NCI-H524 (cell line): ENCODE measurements around the gene MGP.

Experiments
- DNase-seq, 2 experiments: peaks; one replicate each; lab custom pipeline; 2025; lab: John Stamatoyannopoulos, UW

The MGP gene

DNA sequence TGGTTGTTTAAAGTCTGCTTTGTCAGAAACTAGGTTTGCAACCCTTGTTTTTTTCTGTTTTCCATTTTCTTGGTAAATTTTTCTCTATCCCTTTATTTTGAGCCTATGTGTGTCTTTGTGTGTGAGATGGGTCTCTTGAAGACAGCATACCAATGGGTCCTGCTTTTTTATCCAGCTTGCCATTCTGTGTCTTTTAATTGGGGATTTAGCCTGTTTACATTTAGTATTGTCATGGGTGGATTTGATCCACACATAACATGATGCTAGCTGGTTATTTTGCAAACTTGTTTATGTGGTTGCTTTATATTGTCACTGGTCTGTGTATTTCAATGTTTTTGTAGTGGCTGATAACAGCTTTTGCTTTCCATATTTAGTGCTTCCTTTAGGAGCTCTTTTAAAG is 25.2 kb downstream of the MGP start:
- DNase-seq = no peak

- DNase-seq = no peak
Observed at GRCh38 chr12:14858513-14858912, 27.1 kb downstream of the MGP start.

DNA sequence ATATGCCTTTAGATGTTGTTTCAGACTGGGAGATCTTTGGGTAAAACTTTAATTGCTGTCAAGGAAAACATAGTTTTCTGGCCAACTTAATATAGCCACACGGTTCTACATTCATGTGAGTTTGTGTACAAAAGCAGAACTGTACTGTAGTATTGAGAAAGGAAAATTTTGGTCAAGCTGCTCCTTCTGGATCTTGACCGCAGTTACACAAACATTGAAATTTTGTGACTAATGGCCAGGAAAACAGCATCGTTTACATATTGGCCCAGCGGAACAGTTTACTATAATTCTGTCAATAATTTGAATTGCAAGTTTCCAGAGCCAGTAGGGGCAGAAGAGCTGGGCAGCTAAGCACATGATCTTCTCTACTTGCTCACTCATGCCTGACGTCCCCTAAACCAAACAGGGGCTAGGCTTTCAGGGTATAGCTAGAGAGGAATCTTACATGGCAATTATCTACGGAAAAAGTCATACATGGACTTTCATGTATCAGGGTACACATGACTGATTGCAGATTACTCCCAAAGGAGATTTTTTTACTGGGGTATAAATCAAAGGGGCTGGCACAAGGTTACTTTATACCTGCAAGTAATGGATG is 31.0 kb downstream of the MGP start:
- DNase-seq = no peak

DNA sequence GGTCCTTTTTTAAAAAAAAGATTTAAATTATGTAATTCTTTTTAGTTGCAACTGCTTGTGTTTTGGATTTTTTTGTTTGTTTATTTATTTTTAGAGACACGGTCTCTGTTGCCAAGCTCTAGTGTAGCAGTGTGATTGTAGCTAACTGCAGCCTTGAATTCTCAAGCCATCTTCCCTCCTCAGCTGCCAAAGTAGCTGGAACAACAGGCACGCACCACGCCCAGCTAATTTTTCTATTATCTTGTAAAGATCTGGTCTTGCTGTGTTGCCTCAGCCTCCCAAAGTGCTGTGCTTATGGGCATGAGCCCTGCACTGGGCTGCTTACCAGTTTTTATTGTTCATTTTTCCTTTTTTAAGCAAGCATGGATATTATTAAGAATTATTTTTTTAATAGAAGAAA is 31.7 kb downstream of the MGP start:
- DNase-seq = no peak

DNA sequence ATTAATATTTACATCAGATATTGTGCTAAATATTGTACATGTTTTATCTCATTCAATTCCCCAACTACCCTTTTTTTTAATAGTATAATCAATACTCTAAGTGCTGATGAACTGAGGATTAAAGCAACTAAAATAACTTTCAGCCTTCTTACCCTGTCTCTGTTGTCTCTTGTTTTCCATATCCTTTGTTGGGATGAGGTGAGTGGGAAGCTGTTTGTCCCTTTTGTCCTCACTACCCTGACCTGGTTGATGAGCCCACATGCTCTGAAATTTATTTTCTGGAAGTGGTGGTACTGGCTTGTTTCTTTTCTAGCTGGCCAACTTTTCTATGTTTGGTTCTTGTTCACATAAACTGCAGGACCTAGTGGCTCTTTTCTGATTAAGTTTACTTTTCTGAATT is 32.8 kb downstream of the MGP start:
- no peak for DNase-seq

DNA sequence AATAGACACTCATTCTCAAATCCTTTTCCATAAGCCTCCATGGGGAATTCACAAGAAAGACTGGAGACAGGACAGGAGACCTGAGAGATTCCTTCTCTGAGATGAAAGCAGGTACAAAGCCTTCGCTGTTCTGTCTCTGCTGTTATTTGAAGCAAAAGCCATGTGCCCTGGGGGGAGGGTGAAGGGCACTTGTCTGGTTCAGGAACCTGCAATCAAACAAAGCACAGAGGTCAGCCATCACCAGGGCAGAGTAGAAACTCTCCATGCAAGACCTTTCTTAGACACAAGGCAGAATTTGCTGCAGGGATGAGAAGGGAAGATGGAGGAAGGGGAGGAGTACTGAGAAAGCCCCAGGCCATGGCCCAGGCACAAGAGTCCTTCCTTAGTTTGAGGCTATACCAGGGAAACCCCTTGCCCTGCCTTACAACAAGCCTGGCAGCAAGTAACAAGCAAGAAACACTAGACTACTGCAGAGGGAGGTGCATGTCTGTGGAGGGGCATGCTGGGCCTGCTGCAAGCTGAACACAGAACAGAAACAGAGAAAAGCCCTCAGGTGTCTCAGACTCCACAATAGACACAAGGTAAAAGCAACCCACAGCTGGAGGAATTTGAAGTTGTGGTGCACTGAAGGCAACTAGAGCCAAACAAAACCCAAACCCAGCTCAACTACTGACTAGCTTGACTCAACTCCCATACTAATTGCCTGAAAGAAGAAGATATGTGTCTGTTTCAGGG is 34.6 kb downstream of the MGP start:
- no peak for DNase-seq

GRCh38 chr12:14849661-14850060 is 36.0 kb downstream of the MGP start:
- no peak for DNase-seq

- no peak for DNase-seq
Observed at GRCh38 chr12:14846876-14847580, 38.6 kb downstream of the MGP start.

DNA sequence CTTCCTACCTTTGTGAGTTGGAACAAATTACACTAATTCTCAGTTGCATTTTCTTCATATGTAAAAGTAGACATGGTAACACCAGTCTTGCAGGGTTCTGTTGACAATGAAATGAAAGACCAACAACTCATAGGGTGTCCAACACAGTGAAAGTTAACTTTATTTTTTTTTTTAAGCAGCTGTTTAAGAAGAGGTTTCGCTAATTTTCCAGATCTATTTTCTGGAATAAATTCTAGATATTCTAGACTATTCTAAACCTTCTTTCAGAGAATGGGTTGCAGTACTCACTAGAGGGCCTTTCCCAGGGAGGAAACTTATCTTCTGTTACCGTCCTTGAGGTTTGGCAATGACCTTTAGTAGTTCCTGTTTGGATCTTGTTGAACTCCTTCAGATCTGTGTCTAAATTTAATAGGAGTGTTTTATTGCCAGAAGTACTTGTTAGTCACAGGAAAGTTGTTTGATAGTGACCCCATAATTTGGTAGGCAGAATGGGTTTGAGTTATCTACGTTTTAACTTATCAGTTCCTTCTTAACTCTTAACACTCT is 39.5 kb downstream of the MGP start:
- no peak for DNase-seq

DNA sequence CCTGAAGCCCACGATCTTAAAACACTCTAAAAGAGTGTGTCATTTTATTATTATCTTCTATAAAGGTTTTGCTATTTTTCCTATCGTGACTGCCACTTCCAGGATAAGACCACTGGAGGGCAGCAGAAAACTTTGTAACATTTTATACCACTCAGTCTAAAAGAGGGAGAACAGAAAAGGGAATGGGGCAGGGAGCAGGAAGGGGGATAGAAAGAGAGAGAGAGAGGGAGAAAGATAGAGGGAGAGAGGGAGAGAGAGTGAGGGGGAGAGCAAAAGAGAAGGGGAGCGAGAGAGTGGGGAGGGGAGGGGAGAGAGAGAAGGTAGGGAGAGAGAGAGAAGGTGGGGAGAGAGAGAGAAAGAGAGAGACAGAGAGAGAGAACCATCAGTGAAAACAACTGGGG is 40.3 kb downstream of the MGP start:
- peak; percentile 4 to 58 for DNase-seq

GRCh38 chr12:14844401-14844800 is 41.3 kb downstream of the MGP start:
- no peak for DNase-seq

GRCh38 chr12:14843425-14843887 is 42.2 kb downstream of the MGP start, which contains the start of gene ART4:
Gene ART4, minus strand, starts transcription at chr12:14843526. Its CDS starts 413 bp downstream, at chr12:14843113.
- no peak for DNase-seq

DNA sequence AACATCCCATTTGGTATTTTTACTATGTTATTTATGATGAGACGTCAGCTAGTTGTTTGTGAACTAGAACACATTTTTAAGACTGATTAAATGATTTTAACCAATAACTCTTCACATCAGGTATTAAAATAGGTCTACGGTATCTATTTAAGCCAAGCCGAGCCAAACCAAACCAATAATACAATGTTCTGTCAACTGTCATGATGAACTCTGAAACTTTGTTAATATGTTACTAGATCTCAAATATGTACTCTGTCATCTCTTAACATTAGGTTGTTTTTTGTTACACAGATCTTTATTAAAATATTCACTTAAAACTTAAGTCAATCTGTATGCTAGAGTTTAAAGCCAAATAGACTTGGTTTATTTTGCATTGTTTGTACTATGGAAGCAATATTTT is 43.3 kb downstream of the MGP start:
- DNase-seq = no peak

- no peak for DNase-seq
Observed at GRCh38 chr12:14841761-14842160, 43.9 kb downstream of the MGP start.

- DNase-seq = no peak
Observed at GRCh38 chr12:14840616-14841015, 45.0 kb downstream of the MGP start.

GRCh38 chr12:14839262-14839661 is 46.4 kb downstream of the MGP start:
- DNase-seq = no peak

DNA sequence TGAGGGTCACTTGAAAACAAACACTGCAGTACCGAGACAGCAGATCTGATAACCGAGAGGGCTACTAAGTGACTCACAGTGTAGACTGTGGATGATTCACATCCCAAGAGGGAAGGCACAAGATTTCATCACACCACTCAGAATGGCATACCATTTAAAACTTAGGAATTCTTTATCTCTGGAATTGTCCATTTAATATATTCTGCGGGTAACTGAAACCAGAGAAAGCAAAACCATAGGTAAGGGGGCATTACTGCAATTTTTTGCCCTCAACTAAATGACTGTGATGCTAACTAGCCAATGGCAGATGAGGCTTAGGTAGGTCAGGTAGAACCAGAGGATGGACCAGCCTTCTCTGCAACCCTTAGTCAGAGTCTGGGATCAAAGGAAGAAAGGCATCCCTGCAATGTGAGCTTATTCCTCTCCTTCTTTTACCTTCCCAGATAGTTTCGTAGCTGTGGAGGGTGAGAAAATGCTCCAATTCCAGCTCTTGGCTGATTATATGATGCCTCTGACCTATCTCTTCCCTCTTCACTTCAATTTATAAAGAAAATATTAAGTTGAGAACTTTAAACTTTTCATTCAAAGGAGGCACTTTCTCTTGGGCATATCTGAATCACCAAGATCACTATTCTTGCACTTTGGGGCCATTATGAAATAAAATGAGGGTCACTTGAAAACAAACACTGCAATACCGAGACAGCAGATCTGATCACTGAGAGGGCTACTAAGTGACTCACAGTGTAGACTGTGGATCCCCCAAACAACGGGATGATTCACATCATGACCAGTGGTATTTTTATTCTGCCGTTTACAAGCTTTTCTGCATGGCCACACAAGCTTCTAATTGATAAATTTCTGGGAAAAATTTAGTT is 49.1 kb downstream of the MGP start:
- DNase-seq = no peak

DNA sequence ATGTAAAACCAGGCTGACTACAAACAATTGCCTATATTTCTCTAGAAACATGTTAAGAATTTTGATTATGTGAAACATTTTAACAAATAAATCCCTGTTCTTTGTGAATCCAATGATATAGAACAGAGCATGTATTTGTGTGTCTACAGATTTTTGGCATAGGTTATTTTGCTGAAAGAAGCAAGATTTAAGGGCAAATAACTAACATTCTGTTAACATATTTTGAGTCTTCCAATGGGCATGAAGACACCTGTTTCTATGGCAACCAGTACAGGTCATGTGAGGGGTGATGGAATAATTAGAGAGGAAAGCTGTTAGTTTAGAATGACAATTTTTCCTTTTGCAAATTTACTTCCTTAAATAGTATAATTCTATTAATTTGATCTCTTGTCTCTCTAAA is 51.1 kb downstream of the MGP start:
- DNase-seq = peak in 1 of 2 experiments; percentile 12

DNA sequence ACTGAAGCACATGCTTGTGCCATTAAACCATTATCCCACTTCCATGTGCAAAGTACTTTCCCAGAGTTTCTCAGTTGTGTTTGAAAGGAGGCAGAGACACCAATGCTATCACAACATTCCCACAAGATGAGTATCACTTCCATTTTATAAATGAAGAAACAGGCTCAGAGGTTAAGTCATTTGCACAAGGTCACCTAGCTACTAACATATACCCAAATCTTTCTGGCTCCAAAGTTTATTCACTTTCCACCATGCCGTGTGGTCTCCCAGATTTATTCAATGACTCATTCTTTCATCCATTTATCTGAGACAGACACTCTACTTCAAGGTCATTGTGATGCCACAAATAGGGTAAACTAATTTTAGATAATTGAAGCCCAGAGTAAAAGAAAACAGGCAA is 51.7 kb downstream of the MGP start:
- no peak for DNase-seq

DNA sequence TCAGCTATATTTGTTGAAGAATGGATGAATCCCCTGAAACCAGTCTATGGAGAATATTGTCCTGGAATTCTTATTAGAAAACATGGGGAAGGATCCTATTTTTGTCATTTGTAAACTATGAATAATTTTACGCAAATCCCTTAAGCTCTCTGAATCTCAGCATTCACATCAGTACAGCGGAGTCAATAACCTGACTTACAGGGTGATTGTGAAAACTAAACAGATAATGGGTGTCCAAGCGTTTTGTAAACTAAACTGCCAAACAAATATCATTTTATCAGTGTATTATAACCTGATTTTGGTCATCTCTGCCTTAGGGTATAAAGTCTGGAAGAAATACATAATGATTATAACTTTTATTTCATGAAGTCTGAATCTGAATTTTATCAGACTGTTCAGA is 52.3 kb downstream of the MGP start:
- no peak for DNase-seq
